ENCODE measurements around the gene LIN37.

DNA sequence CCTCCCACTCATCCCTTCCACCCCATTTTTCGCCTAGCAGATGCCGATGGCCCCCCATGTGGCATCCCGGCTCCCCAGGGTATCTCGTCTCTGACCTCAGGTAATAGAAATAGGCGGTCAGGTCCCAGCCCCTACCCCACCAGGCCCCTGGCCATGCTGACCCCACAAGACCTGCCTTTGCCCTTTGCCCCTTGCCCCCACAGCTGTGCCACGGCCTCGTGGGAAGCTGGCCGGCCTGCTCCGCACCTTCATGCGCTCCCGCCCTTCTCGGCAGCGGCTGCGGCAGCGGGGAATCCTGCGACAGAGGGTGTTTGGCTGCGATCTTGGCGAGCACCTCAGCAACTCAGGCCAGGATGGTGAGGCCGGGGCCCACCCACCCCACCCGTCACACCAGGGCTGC is 32.3 kb downstream of the LIN37 start:
- TF ChIP-seq, protein P1, sequence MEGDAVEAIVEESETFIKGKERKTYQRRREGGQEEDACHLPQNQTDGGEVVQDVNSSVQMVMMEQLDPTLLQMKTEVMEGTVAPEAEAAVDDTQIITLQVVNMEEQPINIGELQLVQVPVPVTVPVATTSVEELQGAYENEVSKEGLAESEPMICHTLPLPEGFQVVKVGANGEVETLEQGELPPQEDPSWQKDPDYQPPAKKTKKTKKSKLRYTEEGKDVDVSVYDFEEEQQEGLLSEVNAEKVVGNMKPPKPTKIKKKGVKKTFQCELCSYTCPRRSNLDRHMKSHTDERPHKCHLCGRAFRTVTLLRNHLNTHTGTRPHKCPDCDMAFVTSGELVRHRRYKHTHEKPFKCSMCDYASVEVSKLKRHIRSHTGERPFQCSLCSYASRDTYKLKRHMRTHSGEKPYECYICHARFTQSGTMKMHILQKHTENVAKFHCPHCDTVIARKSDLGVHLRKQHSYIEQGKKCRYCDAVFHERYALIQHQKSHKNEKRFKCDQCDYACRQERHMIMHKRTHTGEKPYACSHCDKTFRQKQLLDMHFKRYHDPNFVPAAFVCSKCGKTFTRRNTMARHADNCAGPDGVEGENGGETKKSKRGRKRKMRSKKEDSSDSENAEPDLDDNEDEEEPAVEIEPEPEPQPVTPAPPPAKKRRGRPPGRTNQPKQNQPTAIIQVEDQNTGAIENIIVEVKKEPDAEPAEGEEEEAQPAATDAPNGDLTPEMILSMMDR (IDR thresholded peaks at IDR 0.05), result no peak
- TF ChIP-seq POLR2A (IDR thresholded peaks at IDR 0.05), result no peak
